ENCODE results near the gene PPIE.

DNA sequence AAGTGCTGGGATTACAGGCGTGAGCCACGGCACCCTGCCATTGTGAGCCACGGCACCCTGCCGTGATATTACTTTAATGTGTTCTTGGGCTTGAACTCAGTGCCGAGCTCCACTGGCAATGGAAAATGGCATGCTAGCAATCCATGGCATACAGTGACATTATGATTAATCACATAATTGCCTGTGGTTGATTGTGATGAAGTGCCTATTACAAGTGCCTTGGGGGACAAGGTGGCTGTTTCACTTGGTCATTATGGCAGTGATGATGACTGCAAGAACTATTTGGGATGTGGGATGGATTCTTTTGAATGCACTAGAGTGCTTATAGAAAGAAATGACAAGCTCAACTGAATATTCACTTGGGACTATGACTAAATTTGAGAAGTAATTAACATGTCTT lies 25.1 kb upstream of the PPIE start:
- TF ChIP-seq, protein P1, sequence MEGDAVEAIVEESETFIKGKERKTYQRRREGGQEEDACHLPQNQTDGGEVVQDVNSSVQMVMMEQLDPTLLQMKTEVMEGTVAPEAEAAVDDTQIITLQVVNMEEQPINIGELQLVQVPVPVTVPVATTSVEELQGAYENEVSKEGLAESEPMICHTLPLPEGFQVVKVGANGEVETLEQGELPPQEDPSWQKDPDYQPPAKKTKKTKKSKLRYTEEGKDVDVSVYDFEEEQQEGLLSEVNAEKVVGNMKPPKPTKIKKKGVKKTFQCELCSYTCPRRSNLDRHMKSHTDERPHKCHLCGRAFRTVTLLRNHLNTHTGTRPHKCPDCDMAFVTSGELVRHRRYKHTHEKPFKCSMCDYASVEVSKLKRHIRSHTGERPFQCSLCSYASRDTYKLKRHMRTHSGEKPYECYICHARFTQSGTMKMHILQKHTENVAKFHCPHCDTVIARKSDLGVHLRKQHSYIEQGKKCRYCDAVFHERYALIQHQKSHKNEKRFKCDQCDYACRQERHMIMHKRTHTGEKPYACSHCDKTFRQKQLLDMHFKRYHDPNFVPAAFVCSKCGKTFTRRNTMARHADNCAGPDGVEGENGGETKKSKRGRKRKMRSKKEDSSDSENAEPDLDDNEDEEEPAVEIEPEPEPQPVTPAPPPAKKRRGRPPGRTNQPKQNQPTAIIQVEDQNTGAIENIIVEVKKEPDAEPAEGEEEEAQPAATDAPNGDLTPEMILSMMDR (IDR thresholded peaks at IDR 0.05), result no peak
- TF ChIP-seq POLR2A (IDR thresholded peaks at IDR 0.05), result no peak
- TF ChIP-seq POLR2AphosphoS5 (IDR thresholded peaks at IDR 0.05), result no peak

Data from prostate gland (tissue), 2 donors.